HG03342 (cell line): ENCODE data around the gene VSTM4.
A peak's percentile ranks its signal among the peaks of the same experiment; 100 is the strongest.

Source experiments
- ATAC-seq: cut with Tn5 transposase; IDR thresholded peaks from one replicate; pipeline ENCODE4 v1.9.1; 2021; ENCODE audit warnings: mild to moderate bottlenecking, moderate library complexity; ENCODE audit not compliant: unreplicated experiment

VSTM4 gene

GRCh38 chr10:49094646-49095045, 20.7 kb downstream of the VSTM4 start:
- ATAC-seq, result no peak

- no peak for ATAC-seq
Measured at GRCh38 chr10:49093922-49094321, 21.4 kb downstream of the VSTM4 start.

DNA sequence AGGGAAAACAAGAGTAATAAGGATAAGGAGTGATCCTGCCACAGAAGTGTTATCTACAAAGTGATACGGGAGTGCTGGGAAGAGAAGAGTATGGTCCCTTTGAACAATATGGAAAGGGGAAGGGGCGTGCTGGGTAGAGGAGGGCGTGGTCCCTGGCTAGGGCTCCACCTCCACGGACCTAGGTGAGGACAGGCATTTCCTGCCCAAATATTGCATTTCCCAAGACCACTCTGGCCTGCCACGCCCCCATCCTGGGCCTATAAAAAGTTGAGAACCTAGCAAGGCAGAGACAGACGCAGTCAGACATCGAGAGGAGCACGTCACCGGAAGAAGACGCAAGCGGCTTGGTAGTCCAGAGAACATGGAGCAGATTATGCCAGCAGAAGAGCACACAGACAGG, 22.8 kb downstream of the VSTM4 start:
- no peak for ATAC-seq

GRCh38 chr10:49091450-49092210, 23.7 kb downstream of the VSTM4 start:
- ATAC-seq, result no peak

DNA sequence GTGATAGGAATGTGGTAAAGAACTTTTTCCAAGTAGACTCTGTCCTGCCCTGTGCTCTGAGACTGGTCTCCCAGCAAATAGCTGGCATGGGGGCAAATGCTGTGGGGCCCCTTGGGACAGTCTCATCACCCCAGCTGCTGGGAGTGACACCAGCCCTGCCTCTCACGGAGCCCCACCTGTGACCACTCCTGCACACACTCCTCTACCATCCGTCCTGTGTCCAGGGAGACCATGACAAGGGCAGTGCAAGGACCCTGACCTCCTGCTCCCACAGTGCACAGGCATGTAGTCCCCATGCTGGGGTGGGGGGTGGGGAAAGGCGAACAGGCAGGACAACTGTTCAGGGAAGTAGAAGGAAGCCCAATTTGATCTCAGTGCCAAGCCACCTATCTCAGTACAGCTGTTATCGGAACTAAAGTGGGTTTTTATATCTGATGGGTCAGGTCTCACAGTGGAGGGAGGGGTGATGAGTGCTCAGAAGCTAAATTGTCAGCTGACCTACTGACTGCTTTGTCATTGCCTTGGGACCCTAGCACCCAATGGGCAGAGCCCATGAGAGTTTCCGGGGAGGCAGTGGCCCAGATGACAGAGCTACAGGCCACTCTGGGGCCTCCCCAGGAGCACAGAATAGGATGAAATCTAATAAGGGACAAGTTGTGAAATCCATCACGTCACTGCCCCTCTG, 24.5 kb downstream of the VSTM4 start:
- ATAC-seq, result no peak

DNA sequence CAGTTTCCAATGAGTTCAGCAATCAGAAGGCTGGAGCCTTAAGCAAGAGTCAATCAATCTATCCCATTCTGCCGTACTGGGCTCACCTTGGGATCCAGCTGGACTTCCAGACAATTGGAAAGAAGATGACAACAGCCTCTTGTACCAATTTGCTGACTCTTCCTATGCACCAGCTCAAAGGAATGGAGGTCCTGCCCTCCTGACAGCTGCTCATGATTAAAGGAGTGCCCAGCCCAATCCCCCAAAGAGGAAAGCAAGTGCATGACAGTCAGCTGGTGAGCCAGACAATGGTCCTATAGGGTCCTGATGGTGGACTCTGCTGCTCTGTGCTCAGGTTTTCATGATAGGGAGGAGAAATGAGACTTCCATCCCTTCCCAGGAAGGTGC, 25.1 kb downstream of the VSTM4 start:
- ATAC-seq, result no peak

- ATAC-seq, result no peak
Measured at GRCh38 chr10:49089557-49090188, 25.6 kb downstream of the VSTM4 start.

DNA sequence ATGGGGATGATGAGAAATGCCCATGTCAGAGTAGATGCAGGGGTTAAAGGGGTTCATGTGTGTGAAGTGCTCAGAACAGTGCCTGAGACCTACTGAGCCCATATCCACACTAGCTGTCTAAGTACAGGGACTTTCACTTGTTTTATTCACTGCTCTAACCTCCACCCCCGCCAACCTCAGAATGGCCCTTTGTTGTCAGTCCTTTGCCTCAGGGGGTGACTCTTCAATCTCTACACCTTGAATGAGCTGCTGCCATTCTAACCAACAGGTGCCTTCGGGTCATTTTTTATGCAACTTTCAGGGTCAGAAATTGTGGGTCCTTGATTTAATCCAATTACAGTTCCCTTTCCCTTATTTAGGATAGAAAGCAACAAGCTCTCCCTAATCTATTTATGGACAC, 26.2 kb downstream of the VSTM4 start:
- no peak for ATAC-seq

DNA sequence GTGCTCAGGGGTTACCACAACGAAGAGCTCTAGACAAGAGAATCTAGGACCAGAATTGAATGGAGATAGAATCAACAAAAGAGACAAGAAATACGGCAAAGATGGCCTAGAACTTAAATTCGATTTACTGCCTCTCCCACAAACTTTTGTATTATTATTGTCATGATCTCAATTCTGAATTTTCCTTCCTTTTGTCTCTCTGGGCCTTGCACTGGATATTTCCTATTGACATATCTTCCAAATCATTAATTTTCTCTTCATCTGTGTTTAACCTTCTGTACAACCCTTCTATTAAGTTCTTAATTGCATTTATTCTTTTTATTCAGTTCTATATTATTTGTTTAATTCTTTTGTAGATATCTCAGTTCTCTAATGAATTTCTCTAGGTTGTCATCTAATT, 28.4 kb downstream of the VSTM4 start:
- ATAC-seq, result no peak

GRCh38 chr10:49083261-49083660, 32.1 kb downstream of the VSTM4 start:
- ATAC-seq, result no peak

GRCh38 chr10:49082766-49083165, 32.6 kb downstream of the VSTM4 start:
- ATAC-seq, result no peak

- no peak for ATAC-seq
Measured at GRCh38 chr10:49081547-49082275, 33.6 kb downstream of the VSTM4 start.

DNA sequence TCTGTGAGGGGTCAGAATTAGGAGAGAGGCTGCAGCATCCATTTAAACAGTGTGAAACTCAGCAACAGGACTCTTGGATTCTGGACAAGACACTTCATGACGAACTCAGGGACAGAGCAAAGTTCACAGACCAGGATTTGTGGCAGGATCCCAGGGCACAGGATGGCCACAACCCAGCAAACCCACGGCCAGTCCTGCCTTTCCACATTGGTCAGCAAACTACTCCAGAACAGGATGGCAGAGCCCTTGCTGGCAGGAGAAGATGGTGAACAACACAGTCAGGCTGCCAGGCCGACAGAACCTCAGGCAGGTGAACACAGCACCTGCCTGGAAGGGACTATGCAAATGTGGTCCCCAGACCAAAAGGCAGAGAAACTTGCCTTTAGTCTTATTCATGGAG, 34.4 kb downstream of the VSTM4 start:
- ATAC-seq, result no peak

GRCh38 chr10:49080071-49080470, 35.3 kb downstream of the VSTM4 start:
- no peak for ATAC-seq

GRCh38 chr10:49079499-49079898, 35.8 kb downstream of the VSTM4 start:
- no peak for ATAC-seq

DNA sequence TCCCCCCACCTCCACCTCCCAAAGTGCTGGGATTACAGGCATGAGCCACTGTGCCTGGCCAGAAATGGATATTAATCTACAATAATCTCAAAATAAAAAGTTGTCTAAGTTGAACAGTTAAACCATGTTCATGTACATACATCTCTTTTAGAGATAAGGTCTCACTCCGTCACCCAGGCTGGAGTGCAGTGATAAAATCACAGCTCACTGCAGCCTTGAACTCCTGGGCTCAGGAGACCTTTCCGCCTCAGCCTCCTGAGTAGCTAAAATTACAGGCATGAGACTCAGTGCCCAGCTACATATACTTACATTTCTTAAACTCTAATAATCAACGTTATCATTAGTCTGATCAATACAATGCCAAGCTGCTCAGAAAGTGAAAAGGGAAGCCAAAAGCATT, 36.2 kb downstream of the VSTM4 start:
- no peak for ATAC-seq

GRCh38 chr10:49078433-49078832, 36.9 kb downstream of the VSTM4 start:
- no peak for ATAC-seq

DNA sequence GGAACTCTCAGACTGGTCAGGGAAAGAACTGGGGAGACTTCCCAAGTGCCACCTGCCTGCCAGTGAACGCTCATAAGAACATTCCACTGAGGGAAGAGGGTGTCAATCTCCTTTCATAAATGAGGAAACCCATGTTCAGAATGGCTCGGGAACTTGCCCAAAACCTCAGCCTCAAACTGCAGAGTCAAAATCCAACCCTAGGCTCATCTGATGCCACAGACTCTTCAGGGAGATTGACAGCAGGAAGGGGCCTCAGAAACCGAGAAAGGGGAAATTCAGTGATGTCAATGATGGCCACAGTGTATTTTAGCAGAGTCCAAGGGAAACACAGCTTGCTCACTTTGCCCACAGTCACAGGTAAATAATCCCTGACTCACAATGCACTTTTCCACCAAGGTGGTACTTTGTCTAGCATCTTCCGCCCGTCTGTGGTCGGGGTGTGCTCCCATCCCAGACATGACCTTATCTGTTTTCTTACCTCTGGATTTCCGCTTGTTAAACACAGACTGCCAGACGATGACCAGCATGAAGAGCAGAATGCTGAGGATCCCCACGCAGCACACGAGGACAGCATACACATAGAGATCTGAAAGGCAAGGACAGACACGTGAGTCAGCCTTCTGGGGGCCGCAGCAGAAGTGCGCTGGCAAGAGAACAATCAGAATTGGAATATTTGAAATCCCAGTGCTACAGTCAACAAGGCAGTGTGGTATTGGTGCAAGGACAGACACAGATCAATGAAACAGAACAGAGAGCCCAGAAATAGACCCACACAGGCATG, 38.4 kb downstream of the VSTM4 start:
- ATAC-seq, result peak; percentile 67

- ATAC-seq, result no peak
Measured at GRCh38 chr10:49076319-49076718, 39.0 kb downstream of the VSTM4 start.

DNA sequence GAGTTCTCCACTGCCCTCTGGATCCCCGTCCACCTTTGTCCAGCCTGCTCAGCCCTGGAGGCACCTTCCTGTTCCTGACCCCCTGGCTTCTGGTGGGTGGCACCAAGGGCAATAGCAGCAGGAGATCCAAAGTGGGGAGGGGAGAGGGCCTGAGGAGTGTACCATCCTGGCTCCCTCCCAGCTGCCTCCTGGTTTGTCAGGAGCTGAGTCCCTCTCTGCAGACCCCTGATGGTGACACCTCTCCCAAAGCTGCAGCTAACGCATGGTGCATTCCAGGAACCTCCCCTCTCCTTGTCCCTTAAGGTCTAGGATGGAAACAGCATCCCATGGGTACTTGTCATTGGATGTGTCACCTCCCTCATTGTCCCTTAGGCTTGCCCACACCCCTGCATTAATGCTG, 39.6 kb downstream of the VSTM4 start:
- no peak for ATAC-seq
